ENCODE data around the gene FBXO38. TPM values are rescaled to one million over a fixed set of nuclear protein-coding genes. Genes with fewer than 3 reads are reported as not detected.

The FBXO38 gene
- polyA plus RNA-seq, 1 of the 3 experiments (the other 2 are of a cell fraction) = 15.5 TPM

DNA sequence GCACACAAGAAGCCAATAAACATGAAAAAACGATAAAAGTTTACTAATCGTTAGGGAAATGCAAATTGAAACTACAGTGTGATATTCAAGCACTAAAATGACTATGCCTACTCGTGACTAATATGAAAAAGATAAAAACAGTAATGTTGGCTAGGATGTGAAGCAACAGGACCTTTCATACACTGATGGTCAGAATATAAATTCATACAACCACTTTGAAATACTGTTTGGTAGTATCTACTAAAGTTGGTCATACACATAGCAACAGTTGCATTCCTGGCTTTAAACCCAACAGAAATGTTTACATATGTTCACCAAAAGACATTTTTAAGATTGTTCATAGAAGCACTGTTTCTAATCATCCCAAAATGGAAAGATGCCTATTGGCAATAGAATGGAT lies 24.3 kb downstream of the FBXO38 start (continued):
- TF ChIP-seq REST (IDR thresholded peaks at IDR 0.05; ENCODE audit: low read depth, low read length) (no peak), MXI1 (IDR thresholded peaks at IDR 0.05; ENCODE audit: low read depth, low read length) (no peak), CHD2 (IDR thresholded peaks at IDR 0.05; ENCODE audit: low read length, partially characterized antibody) (no peak), TEAD4 (IDR thresholded peaks at IDR 0.05; ENCODE audit: borderline replicate concordance, insufficient read depth) (no peak), MEF2A (IDR thresholded peaks at IDR 0.05; ENCODE audit: borderline replicate concordance, low read depth) (no peak), NRF1 (IDR thresholded peaks at IDR 0.05; ENCODE audit: low read depth, low read length) (no peak)
- TF ChIP-seq, protein P1, sequence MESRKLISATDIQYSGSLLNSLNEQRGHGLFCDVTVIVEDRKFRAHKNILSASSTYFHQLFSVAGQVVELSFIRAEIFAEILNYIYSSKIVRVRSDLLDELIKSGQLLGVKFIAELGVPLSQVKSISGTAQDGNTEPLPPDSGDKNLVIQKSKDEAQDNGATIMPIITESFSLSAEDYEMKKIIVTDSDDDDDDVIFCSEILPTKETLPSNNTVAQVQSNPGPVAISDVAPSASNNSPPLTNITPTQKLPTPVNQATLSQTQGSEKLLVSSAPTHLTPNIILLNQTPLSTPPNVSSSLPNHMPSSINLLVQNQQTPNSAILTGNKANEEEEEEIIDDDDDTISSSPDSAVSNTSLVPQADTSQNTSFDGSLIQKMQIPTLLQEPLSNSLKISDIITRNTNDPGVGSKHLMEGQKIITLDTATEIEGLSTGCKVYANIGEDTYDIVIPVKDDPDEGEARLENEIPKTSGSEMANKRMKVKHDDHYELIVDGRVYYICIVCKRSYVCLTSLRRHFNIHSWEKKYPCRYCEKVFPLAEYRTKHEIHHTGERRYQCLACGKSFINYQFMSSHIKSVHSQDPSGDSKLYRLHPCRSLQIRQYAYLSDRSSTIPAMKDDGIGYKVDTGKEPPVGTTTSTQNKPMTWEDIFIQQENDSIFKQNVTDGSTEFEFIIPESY (IDR thresholded peaks at IDR 0.05; ENCODE audit: borderline replicate concordance, low read depth) = no peak

DNA sequence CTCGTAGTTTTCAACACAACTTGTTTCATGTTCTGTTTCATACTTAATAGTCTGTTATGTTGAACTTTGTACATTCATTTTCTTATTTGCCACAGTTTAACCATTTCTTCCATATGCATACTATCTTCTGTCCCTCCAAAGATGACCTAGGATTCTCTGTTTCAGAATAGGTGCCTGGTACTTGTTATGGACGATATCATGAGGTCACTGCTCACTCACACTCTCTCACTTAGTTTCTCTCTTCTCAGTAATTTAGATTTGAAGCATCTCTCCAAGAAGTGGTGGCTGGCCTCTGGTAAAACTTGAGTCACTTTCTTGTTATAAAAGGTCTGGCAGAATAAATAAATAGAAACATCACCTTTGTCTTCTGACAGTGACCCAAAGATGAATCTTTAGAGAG lies 28.4 kb downstream of the FBXO38 start:
- Histone ChIP-seq H2AFZ (ENCODE audit: low read depth) (no peak overlapping the region), H3K27ac (ENCODE audit: low read depth in 2 of 2, low read length in 1 of 2) (no peak overlapping the region), H3K79me2 (ENCODE audit: insufficient read depth) (no peaks in the 10 kb centered on the region), H3F3A (replicated peaks; ENCODE audit: insufficient read depth) (no peaks in the 10 kb centered on the region), H4K20me1 (ENCODE audit: insufficient read depth) (no peaks in the 10 kb centered on the region), H3K9me3 (no peaks in the 10 kb centered on the region), H3K36me3 (replicated peaks in 1 of 2; ENCODE audit: control insufficient read depth in 1 of 2, insufficient read depth in 2 of 2, low read length in 1 of 2) (peaks cover 95 to 99% of the 10 kb centered on the region in 2 experiments), H3K27me3 (ENCODE audit: insufficient read depth) (no peaks in the 10 kb centered on the region), H3K4me3 (ENCODE audit: low read depth in 2 of 2, low read length in 1 of 2) (no peak overlapping the region), H3K4me2 (no peak overlapping the region), H3K4me1 (ENCODE audit: control insufficient read depth in 1 of 2, insufficient read depth in 2 of 2, low read depth in 1 of 2, low read length in 1 of 2) (no peaks in the 10 kb centered on the region), H3K9ac (no peak overlapping the region), H3K9me2 (no peaks in the 10 kb centered on the region; the same call in 1 of the 2 replicates)
- DNase-seq = no peak
- ChIA-PET POLR2A (no interaction called here), CTCF (interaction anchor here (1.0 to 3.1 kb wide), 3 partner anchors 28 to 319 kb away, joined by 3 to 8 read pairs (median 3); partner anchors contain the start of gene FBXO38)
- TF ChIP-seq MEF2A (IDR thresholded peaks at IDR 0.05; ENCODE audit: borderline replicate concordance, low read depth) (no peak), FOXM1 (IDR thresholded peaks at IDR 0.05; ENCODE audit: low read depth) (no peak), EP300 (IDR thresholded peaks at IDR 0.05; ENCODE audit: borderline replicate concordance in 1 of 2, low read depth in 1 of 2, low read length in 1 of 2) (no peak), MXI1 (IDR thresholded peaks at IDR 0.05; ENCODE audit: low read depth, low read length) (no peak), RFX5 (IDR thresholded peaks at IDR 0.05; ENCODE audit: low read length) (no peak), YY1 (IDR thresholded peaks at IDR 0.05; ENCODE audit: low read depth) (no peak), SIN3A (IDR thresholded peaks at IDR 0.05; ENCODE audit: borderline replicate concordance, low read depth, low read length) (no peak), EZH2phosphoT487 (IDR thresholded peaks at IDR 0.05; ENCODE audit: borderline replicate concordance, low read depth) (no peak)
- TF ChIP-seq, protein P1 (IDR thresholded peaks at IDR 0.05; ENCODE audit: borderline replicate concordance, low read depth) = no peak
- WGBS (ENCODE audit: low lambda C conversion rate) = 100% methylated on average over 2 of the region's 2 CpGs
